ENCODE data around the gene TTC13. TPM values are rescaled to one million over a fixed set of nuclear protein-coding genes. Genes with fewer than 3 reads are reported as not detected.

TTC13 gene
- total and polyA plus RNA-seq, 10 of the 15 experiments (the other 5 are each of a cell fraction or from before 2014, with no cell fraction given) = 5.8 to 30.8 (median 18.5) TPM

GRCh38 chr1:231027136-231027925 lies 48.7 kb upstream of the TTC13 start:
- intact Hi-C loops (cut with micrococcal nuclease; ENCODE audit: unreplicated experiment) (no loop called here), in situ Hi-C loops (cut with MboI) (no loop called here)
- Histone ChIP-seq H3K9ac (ENCODE audit: control insufficient read depth, insufficient read depth, low read length) (no peak overlapping the region), H3K36me3 (ENCODE audit: control insufficient read depth in 2 of 2, insufficient read depth in 2 of 2, low read length in 1 of 2) (no peaks in the 10 kb centered on the region), H3K27me3 (replicated peaks in 1 of 2; ENCODE audit: control insufficient read depth in 2 of 2, insufficient read depth in 2 of 2, low read length in 1 of 2) (no peaks in the 10 kb centered on the region), H3K4me2 (ENCODE audit: control insufficient read depth, insufficient read depth) (no peak overlapping the region), H3K4me3 (no peak overlapping the region), H3K79me2 (ENCODE audit: control insufficient read depth, insufficient read depth, low read length) (no peaks in the 10 kb centered on the region), H3K27ac (ENCODE audit: control insufficient read depth, insufficient read depth) (no peak overlapping the region), H4K20me1 (ENCODE audit: control insufficient read depth, insufficient read depth) (no peaks in the 10 kb centered on the region), H3K4me1 (ENCODE audit: control insufficient read depth, insufficient read depth, low read length) (no peaks in the 10 kb centered on the region), H2AFZ (ENCODE audit: control insufficient read depth, low read depth, low read length) (no peak overlapping the region), H3K9me3 (replicated peaks; ENCODE audit: control insufficient read depth, insufficient read depth, low read length) (no peaks in the 10 kb centered on the region)
- DNase-seq (ENCODE audit: low read depth, low spot score) = no peak
- 68% methylated on average over 23 of the region's 23 CpGs for WGBS (ENCODE audit: insufficient coverage, insufficient replicate concordance, low lambda C conversion rate, missing lambda C conversion rate)
- TF ChIP-seq TCF3 (IDR thresholded peaks at IDR 0.05; ENCODE audit: borderline replicate concordance, insufficient read depth, low read depth, low read length) (peak; percentile 45; the same call in 1 of the 2 replicates), RELA (IDR thresholded peaks at IDR 0.05; ENCODE audit: borderline replicate concordance, partially characterized antibody) (no peak), PBX3 (IDR thresholded peaks at IDR 0.05; ENCODE audit: insufficient replicate concordance, low read depth, low read length) (peak; percentile 56), BCL3 (IDR thresholded peaks at IDR 0.05; ENCODE audit: borderline replicate concordance, insufficient read depth, low read depth, low read length, poor library complexity, severe bottlenecking) (peak; percentile 87)
- ChIA-PET RAD21 (ENCODE audit: unreplicated experiment) (no interaction called here), POLR2A (no interaction called here), CTCF (no interaction called here), SMC1A (ENCODE audit: uncharacterized antibody, unreplicated experiment) (interaction anchor here (1.5 kb wide), 1 partner anchor 8 kb away, joined by 4 read pairs; no protein-coding TSS in a partner anchor)
- no peak for FAIRE-seq
- BruUV-seq (replicated peaks) = no TSS peak
- ATAC-seq = no peak

Measured in GM12878 (cell line).